ENCODE results near the gene ZNF674. TPM values are rescaled to one million over a fixed set of nuclear protein-coding genes. Genes with fewer than 3 reads are reported as not detected.

The ZNF674 gene
- total and polyA plus RNA-seq, 2 donors (not counting 3 experiments of a cell fraction or from before 2014, with no cell fraction given) = 2.5 to 6.7 TPM

- Histone ChIP-seq H3K9me3 (replicated peaks; ENCODE audit: control insufficient read depth, insufficient read depth, low read length) (no peaks in the 10 kb centered on the region), H3K27ac (ENCODE audit: insufficient read depth, low read depth, low read length) (no peak overlapping the region), H3K9ac (replicated peaks; ENCODE audit: extremely low read depth, insufficient read depth, low read length) (no peak overlapping the region), H3K4me3 (replicated peaks in 1 of 3; ENCODE audit: insufficient read depth in 1 of 3, low read depth in 1 of 3, low read length in 3 of 3) (no peak overlapping the region), H2AFZ (ENCODE audit: low read depth, low read length) (no peak overlapping the region), H3K4me2 (ENCODE audit: insufficient read depth, low read length) (no peak overlapping the region), H3K27me3 (ENCODE audit: control insufficient read depth in 2 of 2, insufficient read depth in 2 of 2, low read length in 2 of 2) (no peaks in the 10 kb centered on the region), H3K9me1 (replicated peaks; ENCODE audit: control insufficient read depth, extremely low read depth, insufficient read depth, low read length) (no peaks in the 10 kb centered on the region), H3K4me1 (ENCODE audit: control insufficient read depth, extremely low read depth, insufficient read depth, low read length) (peaks cover 13% of the 10 kb centered on the region), H3K36me3 (ENCODE audit: control insufficient read depth in 2 of 2, extremely low read depth in 1 of 2, insufficient read depth in 2 of 2, low read length in 2 of 2) (peaks cover 0 to 2% of the 10 kb centered on the region in 2 experiments), H4K20me1 (replicated peaks; ENCODE audit: control insufficient read depth, extremely low read depth, insufficient read depth, low read length) (no peaks in the 10 kb centered on the region), H3K79me2 (ENCODE audit: control insufficient read depth, insufficient read depth, low read length) (peaks cover 25% of the 10 kb centered on the region)
- TF ChIP-seq JUN (IDR thresholded peaks at IDR 0.05; ENCODE audit: borderline replicate concordance, insufficient read depth, insufficient read length, low read depth) (no peak), POLR2AphosphoS5 (IDR thresholded peaks at IDR 0.05; ENCODE audit: insufficient read depth, low read depth, low read length) (no peak), CTCF (IDR thresholded peaks at IDR 0.05; ENCODE audit: extremely low read depth in 1 of 2, insufficient read depth in 1 of 2, low read depth in 1 of 2, low read length in 2 of 2) (no peak), EZH2 (IDR thresholded peaks at IDR 0.05; ENCODE audit: borderline replicate concordance, low read depth, low read length, severe bottlenecking) (no peak), MAX (IDR thresholded peaks at IDR 0.05; ENCODE audit: insufficient read depth, insufficient read length) (no peak), POLR2A (IDR thresholded peaks at IDR 0.05; ENCODE audit: low read depth, low read length) (no peak), MYC (IDR thresholded peaks at IDR 0.05; ENCODE audit: low read depth, low read length) (no peak), GATA2 (IDR thresholded peaks at IDR 0.05; ENCODE audit: insufficient read depth, insufficient read length, low read depth, low read length) (no peak), FOS (IDR thresholded peaks at IDR 0.05; ENCODE audit: borderline replicate concordance, insufficient read depth, low read length) (no peak)
- POLR2A ChIA-PET = no interaction called here
- BruUV-seq (replicated peaks) = no TSS peak
- DNase-seq (ENCODE audit: low read depth, low spot score) = no peak
- CTCF ChIA-PET = no interaction called here
- FAIRE-seq = no peak
- intact Hi-C loops (cut with micrococcal nuclease) = no loop called here
- dilution Hi-C loops (cut with MboI; ENCODE audit: extremely low pct_ligation_motif_present, low sequenced_read_pairs) = no loop called here
Measured at GRCh38 chrX:46543441-46543840, 1.8 kb downstream of the ZNF674 start.

Data from endothelial cell of umbilical vein (primary cell).